HG03378 (cell line): ENCODE data around the gene GABRA4.

Source experiments
- ATAC-seq: cut with Tn5 transposase; IDR thresholded peaks from one replicate; pipeline ENCODE4 v1.9.1; 2021; ENCODE audit warnings: mild to moderate bottlenecking, moderate library complexity; ENCODE audit not compliant: unreplicated experiment

Gene GABRA4

DNA sequence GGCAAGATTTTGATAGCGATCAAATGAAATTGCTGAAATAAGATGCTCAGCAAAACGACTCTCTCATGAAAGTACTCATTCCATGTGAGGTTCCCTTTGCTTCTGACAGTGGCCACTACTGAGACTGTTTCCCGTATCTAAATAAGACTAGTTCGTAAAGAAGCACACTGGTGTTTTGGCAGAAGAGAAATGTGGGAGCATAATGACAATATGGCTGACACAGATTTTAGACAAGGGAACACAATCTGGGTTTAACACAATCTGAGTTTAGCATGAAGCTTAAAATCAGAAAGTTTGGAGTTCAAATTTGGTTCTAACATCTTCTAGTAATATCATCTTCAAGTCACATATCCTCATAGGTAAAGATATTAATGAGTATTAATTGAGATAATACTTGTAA, 13.7 kb downstream of the GABRA4 start:
- ATAC-seq: no peak

DNA sequence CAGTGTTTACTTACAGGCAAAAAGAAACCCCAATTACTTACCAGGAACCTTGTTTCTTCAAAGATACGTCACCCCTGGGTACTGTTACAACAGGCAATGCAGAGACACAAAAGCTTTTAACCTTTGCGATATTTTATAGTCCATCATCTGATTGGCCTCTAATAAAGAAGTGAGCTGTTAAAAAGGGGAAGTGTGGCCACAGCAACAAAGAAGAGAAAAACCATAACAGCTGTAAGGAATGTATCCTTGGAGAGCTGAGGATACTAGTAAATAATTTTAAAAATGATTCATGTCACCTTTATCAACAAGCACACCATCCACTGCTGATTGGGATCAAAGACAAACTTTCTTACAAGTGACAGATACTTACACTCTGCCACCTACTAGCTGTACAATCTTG, 14.1 kb downstream of the GABRA4 start:
- ATAC-seq: no peak

DNA sequence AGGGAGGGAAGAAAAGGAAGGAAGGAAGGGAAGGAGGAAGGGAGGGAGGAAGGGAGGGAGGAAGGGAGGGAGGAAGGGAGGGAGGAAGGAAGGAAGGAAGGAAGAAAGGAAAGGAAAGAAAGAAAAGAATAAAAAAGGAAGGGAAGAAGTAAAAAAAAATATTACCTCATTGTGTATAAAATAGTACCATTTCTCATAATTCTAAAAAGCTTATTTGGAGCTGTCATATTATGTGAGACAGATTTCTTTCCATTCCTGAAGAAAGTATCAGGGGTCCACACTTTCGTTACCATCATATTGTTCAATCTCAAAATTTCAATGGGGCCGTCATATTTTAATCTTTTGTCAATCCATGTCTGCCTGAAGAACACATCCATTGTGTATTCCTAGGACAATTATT, 16.1 kb downstream of the GABRA4 start:
- no peak for ATAC-seq

DNA sequence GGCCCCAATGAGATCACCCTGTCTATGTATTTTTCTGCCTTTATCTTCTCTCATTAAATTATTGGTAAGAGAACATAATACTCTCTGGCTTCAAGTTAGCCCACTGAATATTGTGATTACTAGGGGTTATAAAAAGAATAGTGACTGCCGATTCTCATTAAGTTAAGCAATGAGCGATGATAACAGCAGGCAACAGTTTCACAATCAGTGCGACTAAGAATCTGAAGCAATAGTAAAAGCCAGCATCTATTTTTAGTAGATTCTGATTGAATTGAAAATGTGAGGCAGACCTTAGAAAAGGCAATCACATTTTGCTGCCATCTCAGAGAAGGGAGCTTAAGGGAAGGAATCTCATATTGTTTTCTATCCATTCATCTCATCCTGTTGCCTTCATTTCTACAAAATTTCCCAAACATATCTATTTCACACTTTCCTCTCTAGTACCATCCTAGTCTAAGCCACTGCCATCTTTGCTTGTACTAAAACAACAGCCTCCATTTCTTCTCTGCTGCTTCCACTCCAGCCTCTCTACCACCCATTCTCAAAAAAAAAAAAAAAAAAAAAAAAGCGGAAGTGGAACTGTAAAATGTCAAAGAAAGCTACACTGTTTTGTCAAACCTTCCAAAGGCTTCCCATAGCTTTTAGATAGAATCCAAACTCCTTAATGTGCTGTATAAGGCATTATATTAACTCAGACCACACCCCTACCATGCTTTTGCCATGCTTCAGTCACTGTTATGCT, 17.4 kb downstream of the GABRA4 start:
- ATAC-seq: peak; percentile 67

DNA sequence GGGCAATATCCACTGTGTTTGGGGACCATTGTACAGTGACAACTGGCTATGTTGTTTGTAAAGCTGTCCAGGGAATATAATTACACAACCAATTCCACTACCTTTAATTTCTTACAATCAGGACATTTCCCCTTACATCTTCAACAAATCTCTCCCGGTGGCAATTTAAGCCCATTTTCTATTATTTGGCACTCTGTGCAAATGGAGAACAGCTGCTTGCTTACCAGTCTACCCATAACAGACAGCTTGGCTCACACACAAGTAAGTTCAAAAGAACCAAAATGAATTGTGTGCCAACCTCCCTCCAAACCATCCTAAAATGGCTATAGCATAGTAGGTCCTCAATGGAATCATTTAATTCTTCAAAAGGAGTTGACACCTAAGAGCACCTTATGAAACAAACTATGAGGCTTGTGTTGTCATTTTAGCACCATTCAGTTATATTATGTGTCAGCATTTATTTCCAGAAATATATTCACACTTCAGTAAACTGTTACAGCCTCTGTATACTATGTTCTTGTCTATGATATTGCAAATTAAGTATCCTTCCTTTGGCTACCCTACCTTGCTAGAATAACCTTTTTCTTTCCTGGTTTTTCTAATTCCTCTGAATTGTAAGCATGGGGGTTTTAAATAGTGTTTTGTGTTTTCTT, 18.4 kb downstream of the GABRA4 start:
- ATAC-seq: no peak

DNA sequence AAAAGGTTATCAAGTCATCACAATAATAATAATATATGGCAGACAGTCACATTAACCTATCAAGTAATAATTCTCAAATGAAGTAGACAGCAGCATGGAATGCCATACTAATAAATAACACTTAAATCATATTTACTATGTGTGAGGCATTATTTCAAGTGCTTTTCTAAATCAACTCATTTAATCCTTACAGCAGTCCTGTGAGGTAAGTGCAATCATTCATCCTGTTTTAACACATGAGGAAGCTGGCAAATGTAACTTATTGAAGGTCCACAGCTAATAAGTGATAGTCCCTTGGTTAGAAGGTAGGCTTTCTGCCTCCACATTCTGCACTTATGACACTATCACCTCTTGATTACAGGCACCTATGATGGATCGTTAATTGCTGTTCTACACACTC, 24.5 kb downstream of the GABRA4 start:
- no peak for ATAC-seq

DNA sequence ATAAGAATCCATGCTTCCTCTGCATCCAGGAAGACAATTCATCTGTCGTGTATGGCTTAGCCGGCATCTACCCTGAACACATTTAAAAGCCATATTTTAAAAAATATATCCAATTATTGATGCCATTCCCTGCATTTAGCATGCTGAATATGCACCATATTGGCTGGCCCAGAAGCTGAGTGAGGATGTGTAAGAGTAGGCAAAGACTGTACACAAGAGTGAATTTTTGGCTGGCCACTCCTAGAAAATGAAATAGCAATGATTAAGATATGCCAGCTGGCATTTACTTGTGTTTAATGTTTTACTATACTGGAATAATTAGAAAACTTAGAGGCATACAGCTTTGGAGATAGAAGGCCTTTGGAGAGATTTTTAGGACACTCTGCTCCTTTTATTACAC, 25.8 kb downstream of the GABRA4 start:
- ATAC-seq: no peak

DNA sequence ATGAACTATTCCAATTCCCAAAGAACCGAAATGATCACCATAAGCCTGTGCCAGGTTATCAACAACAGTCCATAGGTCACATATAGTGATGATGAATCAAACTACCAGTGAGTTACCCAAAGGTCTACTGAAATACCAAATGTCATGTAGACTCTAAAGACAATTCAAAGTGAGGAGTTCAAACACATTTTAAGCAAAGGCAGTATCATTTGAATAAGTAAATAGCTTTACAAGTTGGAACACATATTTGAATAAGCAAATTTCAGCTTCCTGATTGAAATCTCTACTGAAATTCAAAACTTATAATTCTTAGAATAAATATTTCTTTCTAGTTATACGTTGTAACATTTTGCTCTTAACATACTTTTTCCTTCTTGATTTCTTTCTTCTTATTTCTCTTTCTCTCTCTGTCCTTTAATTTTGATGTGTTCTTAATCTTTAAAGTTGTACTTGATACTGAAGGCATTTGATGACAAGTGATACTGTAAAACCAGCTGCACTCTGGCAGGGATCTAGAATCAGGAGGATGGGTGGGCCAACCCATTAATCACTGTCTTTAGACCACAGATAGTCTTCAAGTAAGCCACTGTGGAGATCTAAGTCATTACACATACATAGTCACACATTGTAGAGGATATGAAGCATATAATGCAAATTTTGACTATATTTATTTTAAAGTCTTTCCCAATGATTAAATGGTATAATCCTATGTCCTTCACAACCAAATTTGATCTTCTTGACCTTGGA, 34.5 kb downstream of the GABRA4 start:
- no peak for ATAC-seq

DNA sequence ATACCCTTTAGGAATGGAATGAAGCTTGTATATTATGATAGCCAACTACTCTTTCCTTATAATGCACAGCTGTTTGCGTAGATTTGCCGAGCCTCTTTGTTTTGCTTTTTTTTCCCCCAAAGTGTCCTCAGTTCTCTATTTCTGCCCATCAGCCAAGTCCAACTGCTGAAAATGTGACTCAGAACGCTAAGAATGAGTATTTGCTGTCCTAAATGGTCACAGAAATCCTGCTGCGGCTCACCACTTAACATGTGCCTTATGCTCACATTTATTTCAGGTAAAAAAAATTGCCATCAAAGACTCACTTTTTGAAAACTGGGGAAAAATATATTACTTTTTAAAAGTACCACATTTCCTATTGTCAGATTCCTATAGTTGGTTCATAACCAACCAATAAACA, 36.9 kb downstream of the GABRA4 start:
- ATAC-seq: no peak

DNA sequence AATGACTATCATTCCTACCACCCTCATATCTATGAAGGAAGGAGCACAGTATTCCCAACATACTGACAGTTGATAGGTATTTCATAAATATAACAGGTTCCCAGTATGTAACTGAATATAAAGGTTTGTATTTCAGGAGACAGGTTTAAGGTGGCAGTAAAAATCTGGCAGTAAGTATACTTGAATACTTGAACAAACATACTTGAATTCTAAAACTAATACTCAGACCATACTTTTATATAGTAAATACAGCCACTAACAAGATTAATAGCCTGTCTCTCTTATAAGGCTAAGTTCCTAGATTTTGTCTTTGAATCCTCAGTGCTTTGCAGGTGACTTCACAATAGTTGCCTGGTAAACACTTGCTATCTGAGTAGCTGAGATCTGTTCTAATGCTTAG, 37.8 kb downstream of the GABRA4 start:
- ATAC-seq: no peak

DNA sequence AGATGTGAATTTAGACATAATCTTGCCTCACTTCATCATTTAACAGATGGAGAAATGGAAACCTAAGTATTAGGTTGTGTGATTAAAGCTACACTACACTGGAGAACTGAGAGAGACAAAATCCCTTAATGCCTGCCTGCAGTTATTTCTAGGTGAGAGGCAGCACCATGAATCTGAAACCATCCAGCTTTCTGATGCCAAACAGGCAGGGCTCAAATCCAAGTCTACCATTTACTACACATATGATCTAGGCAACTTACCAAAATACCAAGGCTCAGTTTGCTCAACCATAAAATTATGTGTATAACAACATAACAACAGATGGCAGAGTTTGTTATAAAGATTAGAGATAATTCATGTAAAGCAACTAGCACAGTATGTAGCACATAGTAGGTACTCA, 38.7 kb downstream of the GABRA4 start:
- no peak for ATAC-seq

DNA sequence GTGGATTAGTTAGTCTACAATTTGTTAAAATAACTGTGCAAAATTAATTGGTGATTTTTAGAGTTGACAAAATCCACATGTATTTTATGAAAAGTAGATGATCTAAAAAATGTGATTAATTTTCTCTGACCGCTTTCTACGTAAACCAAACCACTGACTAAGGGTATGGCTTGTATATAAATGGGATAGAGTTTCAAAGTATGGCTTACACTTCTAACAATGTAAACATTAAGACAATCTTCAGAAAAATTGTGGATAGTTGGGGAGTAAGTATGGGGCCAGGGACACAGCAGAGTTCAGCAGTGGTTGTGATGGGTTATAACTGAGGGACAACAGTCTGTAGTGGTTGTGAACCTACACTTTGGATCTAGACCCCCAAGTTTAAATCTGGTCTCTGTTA, 39.8 kb downstream of the GABRA4 start:
- ATAC-seq: no peak

DNA sequence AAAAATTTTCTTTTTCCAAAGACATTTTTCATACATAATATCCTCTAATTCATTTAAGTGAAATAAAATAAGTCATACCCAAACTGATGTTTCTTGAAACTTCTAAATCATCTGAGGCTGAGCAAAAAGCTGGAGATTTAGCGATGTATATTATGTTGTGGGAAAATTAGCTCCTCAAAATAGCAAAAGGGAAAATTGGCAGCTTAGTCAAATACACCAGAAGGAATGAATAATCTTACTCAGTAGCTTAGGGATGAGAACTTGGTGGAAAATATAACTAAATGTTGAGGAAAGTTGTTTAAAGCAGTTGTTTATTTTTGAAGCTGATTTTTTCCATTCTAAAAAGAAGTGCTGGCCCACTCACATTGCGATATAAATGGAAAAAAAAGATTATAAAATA, 40.9 kb downstream of the GABRA4 start:
- no peak for ATAC-seq

DNA sequence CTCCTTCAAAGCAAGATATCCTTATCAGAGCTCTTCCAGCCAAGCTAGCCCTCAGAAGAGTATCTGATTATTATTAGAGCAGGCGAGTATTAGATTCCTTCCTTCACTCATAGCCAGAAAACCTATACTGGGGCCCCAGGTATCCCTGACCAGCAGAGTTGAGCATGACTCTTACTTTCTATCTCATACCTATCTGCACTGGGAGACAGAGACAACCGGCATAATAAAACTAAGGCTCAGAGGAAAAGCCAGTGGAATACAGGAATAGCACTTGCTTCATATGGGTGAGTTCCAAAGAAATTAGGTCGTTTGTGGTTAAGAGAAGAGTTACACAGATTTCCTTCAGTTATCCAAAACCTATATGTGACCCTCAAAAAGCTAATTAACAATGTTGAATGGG, 42.6 kb downstream of the GABRA4 start:
- no peak for ATAC-seq

DNA sequence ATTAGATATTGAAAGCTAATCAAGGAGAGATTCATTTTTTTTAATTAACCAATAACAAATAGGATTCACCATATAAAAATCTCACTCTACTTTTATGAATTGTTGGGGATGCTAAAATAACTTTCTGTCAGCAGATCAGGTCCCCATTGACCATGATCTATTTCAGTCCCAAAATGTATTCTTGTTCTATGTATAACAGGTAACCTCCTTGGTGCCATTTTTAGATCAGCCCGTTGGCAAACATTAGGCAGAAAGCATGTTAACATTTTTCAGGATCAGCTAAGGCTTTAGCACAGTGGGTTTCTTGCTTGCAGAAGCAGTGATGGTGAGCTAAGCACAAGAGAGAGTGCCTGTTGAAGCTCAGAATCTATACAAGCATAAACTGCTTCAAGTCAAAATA, 43.6 kb downstream of the GABRA4 start:
- ATAC-seq: no peak

DNA sequence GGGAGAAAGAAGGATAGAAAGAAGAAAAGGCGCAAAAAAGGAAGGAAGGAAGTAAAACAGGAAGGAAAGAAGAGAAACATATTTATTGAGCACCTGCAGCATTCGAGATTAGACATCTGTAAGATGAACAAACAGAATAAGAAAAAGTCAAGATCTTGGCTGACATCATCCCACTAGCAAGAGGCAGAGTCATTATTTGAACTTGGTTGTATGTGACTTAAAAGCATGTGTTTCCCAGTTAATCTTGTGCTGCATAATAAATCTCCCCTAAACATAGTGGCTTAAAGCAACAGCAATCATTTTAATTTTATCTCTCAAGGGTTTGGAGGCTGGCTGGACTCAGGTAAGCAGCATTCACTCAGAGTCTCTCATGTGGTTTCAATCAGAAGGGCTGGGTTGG, 45.8 kb downstream of the GABRA4 start:
- ATAC-seq: no peak

DNA sequence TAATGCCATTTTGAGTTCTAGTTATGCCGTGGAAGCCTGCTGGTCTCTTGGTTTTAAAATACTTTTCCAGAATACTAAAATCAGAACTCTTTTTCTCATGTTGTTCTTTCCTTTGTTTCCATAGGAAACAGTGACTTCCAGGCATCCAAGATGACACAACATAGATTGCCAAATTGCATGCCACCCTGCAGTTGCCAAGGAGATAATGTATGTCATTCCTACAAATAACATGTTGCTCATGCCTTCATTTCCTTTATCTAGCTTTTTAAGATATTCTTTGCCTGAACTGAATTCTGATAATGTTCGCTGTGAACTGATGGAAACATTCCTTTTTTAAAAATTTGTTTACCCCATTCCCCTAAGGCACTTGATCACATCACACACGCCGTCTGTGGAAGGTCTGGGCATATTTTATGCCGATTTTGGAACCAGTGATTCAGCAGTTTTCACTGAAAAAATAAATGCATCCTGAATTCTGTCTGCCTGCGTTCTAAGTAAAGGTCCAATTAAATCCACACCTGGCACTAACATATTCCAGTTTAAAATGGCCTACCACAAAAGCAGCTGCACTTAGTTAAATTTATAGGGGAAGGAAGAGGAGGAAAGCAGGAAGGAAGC, 46.4 kb downstream of the GABRA4 start:
- no peak for ATAC-seq

DNA sequence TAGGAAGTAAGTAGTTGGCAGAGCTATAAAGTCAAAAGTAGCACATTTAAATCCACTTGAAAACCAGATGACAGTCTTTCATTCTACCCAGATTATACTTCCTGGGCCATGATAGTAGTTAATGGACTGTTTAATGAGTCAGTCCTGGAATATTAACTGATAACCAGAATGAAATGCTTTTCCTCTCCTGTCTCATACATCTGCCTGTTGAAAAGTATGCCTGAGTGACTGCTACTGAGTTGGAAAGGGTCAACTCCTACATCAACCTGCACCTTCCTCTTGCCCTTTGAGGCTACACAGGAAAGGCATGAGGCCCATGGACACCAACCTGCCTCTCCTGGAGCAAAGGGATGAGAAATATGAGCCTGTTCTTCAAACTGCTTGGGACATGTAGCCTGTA, 48.3 kb downstream of the GABRA4 start:
- no peak for ATAC-seq

DNA sequence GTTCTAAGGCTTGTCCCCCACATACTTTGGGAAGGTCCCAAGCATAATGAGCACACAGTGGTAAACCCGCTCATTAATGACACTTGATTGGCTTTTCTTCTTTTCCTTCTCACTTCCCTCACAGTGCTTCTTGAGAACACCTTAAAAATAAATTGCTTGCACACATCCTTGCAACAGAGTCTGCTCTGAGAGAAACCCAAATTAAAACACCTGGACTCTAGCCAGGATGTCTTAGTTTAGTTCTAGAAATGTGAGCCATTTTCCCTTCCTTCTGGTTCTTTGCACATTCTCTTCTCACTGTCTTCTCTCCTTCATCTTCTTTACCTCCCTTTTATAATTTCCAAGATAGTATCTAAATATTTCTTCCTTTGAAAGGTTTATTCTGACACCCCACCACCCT, 49.0 kb downstream of the GABRA4 start:
- ATAC-seq: no peak

DNA sequence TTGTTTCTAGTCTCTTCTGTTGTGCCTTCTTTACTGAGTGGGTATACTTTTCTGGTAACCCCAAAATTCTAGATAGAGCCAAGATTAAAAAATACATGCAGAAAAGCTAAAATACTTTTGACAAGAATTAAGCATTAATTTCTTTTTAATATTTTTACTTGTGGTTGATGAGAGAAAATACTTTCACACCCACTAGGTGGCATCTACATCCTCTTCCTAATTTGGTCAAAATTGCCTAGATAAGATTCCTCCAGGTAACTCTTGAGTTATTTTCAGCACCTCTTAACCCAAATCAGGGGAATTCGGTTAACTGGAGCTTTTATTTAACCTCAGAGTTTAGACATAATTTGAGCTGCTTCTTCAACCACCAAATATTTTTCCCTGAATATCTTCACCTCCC, 55.9 kb downstream of the GABRA4 start:
- ATAC-seq: no peak

DNA sequence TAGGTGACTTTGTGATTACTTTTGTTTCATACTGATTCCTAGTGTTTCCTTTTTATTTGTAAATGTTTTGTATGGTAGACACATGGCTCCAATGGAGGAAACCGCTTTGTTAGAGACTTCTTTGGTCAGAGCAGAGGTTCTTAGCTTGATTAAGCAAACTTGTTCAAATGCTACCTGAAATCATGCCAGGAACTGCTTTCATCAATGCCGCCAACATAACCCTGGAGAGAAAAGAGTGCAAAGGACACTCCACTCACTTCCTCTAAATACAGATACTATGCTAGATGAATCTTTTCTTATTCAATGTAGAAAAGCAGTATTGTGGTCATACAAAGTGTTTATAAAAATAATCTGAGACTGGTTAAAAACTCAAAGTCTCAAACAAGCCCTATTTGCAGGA, 58.7 kb downstream of the GABRA4 start:
- no peak for ATAC-seq

DNA sequence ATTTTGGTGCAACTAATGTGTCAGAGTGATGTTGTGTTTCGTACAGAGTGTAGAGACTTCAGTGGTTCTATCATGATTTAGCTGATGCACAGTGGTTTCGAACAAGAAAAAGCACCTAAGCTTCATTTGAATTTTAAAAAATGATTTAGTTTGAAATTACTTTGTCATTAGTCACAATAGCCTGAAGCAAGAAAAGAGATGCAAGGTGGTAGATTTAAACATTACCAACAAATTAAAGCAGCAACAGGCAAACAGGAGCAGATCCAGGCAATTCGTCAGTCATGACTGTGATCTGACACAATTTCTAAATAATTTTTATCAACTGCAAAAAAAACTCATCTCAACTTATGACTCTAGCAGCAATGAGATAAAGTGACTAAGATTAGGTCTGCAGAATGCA, 59.7 kb downstream of the GABRA4 start:
- ATAC-seq: no peak
